ENCODE measurements around the gene CREBBP. TPM values are rescaled to one million over a fixed set of nuclear protein-coding genes. Genes with fewer than 3 reads are reported as not detected.

Gene CREBBP
- total RNA-seq, 1 experiment from 2014 or later: 79.1 TPM

GRCh38 chr16:3824121-3824795, 56.3 kb downstream of the CREBBP start:
- no peak overlapping the region for H3K4ac ChIP-seq (ENCODE audit: low read depth, low read length)
- Mint-ChIP-seq H3K36me3 (ENCODE audit: insufficient read depth in 1 of 3, low read depth in 3 of 3) (no peaks in the 10 kb centered on the region), H3K27me3 (ENCODE audit: low read depth) (no peaks in the 10 kb centered on the region), H3K9me3 (no peaks in the 10 kb centered on the region), H3K27ac (peak overlapping the region in 2 of 3 experiments; percentile 65 to 66; a peak in 3 of 7 replicates), H3K4me1 (peaks cover 35 to 39% of the 10 kb centered on the region in 2 experiments), H3K4me3 (no peak overlapping the region; a peak in 1 of 5 replicates)
- H2BK15ac ChIP-seq (ENCODE audit: low read depth, low read length): no peak overlapping the region
- H2AK5ac ChIP-seq (ENCODE audit: insufficient read length, low read length): no peak overlapping the region
- no peak overlapping the region for H3K4me2 ChIP-seq (ENCODE audit: insufficient read depth, insufficient read length, low read length)
- no peak overlapping the region for H4K8ac ChIP-seq (replicated peaks; ENCODE audit: insufficient read length, low read depth, low read length)
- no peak overlapping the region for H2BK5ac ChIP-seq (ENCODE audit: insufficient read length, low read length)
- H3K9ac ChIP-seq (ENCODE audit: extremely low read depth, insufficient read length, low read length): no peak overlapping the region
- H3K79me2 ChIP-seq (ENCODE audit: insufficient read depth, low read length): peaks cover 27% of the 10 kb centered on the region
- no CpG with 5 or more reads among the region's 17 CpGs for WGBS (ENCODE audit: extremely low coverage, insufficient read length, low lambda C conversion rate)
- no peaks in the 10 kb centered on the region; the same call in 1 of the 2 replicates for H3K4me1 ChIP-seq (ENCODE audit: insufficient read depth, low read length)
- TF ChIP-seq, protein P1, sequence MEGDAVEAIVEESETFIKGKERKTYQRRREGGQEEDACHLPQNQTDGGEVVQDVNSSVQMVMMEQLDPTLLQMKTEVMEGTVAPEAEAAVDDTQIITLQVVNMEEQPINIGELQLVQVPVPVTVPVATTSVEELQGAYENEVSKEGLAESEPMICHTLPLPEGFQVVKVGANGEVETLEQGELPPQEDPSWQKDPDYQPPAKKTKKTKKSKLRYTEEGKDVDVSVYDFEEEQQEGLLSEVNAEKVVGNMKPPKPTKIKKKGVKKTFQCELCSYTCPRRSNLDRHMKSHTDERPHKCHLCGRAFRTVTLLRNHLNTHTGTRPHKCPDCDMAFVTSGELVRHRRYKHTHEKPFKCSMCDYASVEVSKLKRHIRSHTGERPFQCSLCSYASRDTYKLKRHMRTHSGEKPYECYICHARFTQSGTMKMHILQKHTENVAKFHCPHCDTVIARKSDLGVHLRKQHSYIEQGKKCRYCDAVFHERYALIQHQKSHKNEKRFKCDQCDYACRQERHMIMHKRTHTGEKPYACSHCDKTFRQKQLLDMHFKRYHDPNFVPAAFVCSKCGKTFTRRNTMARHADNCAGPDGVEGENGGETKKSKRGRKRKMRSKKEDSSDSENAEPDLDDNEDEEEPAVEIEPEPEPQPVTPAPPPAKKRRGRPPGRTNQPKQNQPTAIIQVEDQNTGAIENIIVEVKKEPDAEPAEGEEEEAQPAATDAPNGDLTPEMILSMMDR (conservative IDR thresholded peaks at IDR 0.05): no peak
- no peak overlapping the region for H3K56ac ChIP-seq (ENCODE audit: insufficient read length, low read depth, low read length)
- H2BK12ac ChIP-seq (ENCODE audit: insufficient read length, low read depth, low read length): no peak overlapping the region
- H3T11ph ChIP-seq (ENCODE audit: low read length): no peak overlapping the region
- H3K9me3 ChIP-seq (ENCODE audit: control insufficient read depth, low read depth, low read length): no peaks in the 10 kb centered on the region
- no peak overlapping the region for H3K23ac ChIP-seq (ENCODE audit: insufficient read length, low read depth, low read length)
- H2BK20ac ChIP-seq (ENCODE audit: low read depth, low read length, poor library complexity, severe bottlenecking): no peak overlapping the region
- no peak overlapping the region for H4K5ac ChIP-seq (ENCODE audit: insufficient read length, low read depth, low read length)
- DNase-seq: no peak
- H3K27me3 ChIP-seq (ENCODE audit: insufficient read depth, low read length): no peaks in the 10 kb centered on the region
- no peak overlapping the region for H2BK120ac ChIP-seq (ENCODE audit: low read depth, low read length, poor library complexity, severe bottlenecking)
- no peak overlapping the region for H3K14ac ChIP-seq (ENCODE audit: insufficient read depth, low read length)
- no peaks in the 10 kb centered on the region for H3K23me2 ChIP-seq (ENCODE audit: insufficient read length, low read depth, low read length, poor library complexity, severe bottlenecking)
- no peak overlapping the region for H3K18ac ChIP-seq (ENCODE audit: insufficient read length, low read depth, low read length)
- H4K20me1 ChIP-seq (ENCODE audit: control insufficient read depth, insufficient read depth, insufficient read length): no peaks in the 10 kb centered on the region
- peaks cover 3% of the 10 kb centered on the region for H3K79me1 ChIP-seq (ENCODE audit: insufficient read depth, low read depth, low read length, poor library complexity, severe bottlenecking)
- no peak overlapping the region for H3K27ac ChIP-seq (ENCODE audit: insufficient read length, low read depth, low read length)
- no peak overlapping the region for H4K91ac ChIP-seq (ENCODE audit: insufficient read length, low read depth, low read length)
- no peak overlapping the region for H2AFZ ChIP-seq (ENCODE audit: low read length)

All from H9 (cell line).